HEK293T (cell line): ENCODE results near the gene KIAA1755.

Experiments used
- BHLHE40 ChIP-seq: fragments of 450-650 bp; IDR thresholded peaks from 2 replicates; pipeline ENCODE4 v1.6.1; 2016; ENCODE audit warnings: mild to moderate bottlenecking, moderate library complexity, borderline replicate concordance
- L3MBTL2 ChIP-seq: fragments of 450-650 bp; conservative IDR thresholded peaks from 2 replicates; pipeline ENCODE4 v1.6.1; 2016; ENCODE audit warnings: mild to moderate bottlenecking
- LEF1 ChIP-seq: fragments of 450-650 bp; IDR thresholded peaks from 2 replicates; pipeline ENCODE4 v1.6.1; 2017; ENCODE audit warnings: mild to moderate bottlenecking, borderline replicate concordance
- NFRKB ChIP-seq: fragments of 450-650 bp; IDR thresholded peaks from 2 replicates; pipeline ENCODE4 v1.6.1; 2016; ENCODE audit warnings: mild to moderate bottlenecking, moderate library complexity

- TF ChIP-seq L3MBTL2 (no peak), LEF1 (no peak), BHLHE40 (no peak), NFRKB (no peak)
Observed at GRCh38 chr20:38199501-38200390, 60.8 kb downstream of the KIAA1755 start.
